ENCODE data around the gene AGBL1. TPM values are rescaled to one million over a fixed set of nuclear protein-coding genes. Genes with fewer than 3 reads are reported as not detected.

The AGBL1 gene
- total RNA-seq, 2 donors from 2014 or later = 0.23 to 0.91 TPM

- DNase-seq (ENCODE audit: low spot score) = no peak
Measured at GRCh38 chr15:86973284-86973844, 893.7 kb downstream of the AGBL1 start.

GRCh38 chr15:86988033-86988432 lies 908.4 kb downstream of the AGBL1 start:
- intact Hi-C loops (cut with DNase I) = no loop called here
- TF ChIP-seq, protein P1, sequence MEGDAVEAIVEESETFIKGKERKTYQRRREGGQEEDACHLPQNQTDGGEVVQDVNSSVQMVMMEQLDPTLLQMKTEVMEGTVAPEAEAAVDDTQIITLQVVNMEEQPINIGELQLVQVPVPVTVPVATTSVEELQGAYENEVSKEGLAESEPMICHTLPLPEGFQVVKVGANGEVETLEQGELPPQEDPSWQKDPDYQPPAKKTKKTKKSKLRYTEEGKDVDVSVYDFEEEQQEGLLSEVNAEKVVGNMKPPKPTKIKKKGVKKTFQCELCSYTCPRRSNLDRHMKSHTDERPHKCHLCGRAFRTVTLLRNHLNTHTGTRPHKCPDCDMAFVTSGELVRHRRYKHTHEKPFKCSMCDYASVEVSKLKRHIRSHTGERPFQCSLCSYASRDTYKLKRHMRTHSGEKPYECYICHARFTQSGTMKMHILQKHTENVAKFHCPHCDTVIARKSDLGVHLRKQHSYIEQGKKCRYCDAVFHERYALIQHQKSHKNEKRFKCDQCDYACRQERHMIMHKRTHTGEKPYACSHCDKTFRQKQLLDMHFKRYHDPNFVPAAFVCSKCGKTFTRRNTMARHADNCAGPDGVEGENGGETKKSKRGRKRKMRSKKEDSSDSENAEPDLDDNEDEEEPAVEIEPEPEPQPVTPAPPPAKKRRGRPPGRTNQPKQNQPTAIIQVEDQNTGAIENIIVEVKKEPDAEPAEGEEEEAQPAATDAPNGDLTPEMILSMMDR (IDR thresholded peaks at IDR 0.05) = no peak
- TF ChIP-seq POLR2AphosphoS5 (IDR thresholded peaks at IDR 0.05) (no peak), POLR2A (IDR thresholded peaks at IDR 0.05) (no peak)
- WGBS = 78% methylated on average over 4 of the region's 4 CpGs

More at GRCh38 chr15:86973284-86973844, 893.7 kb downstream of the AGBL1 start:
- no peaks in the 10 kb centered on the region for H3K4me1 ChIP-seq (replicated peaks)
- no peak overlapping the region for H3K4me3 ChIP-seq
- intact Hi-C loops (cut with DNase I) = no loop called here
- no peak overlapping the region for H3K27ac ChIP-seq
- H3K27me3 ChIP-seq (replicated peaks; ENCODE audit: insufficient read depth) = no peaks in the 10 kb centered on the region
- WGBS = 92% methylated on average over 2 of the region's 2 CpGs
- H3K9me3 ChIP-seq = no peaks in the 10 kb centered on the region
- no peak for TF ChIP-seq POLR2A (IDR thresholded peaks at IDR 0.05)
- no peak for TF ChIP-seq POLR2AphosphoS5 (IDR thresholded peaks at IDR 0.05)
- TF ChIP-seq, protein P1 (IDR thresholded peaks at IDR 0.05) = no peak
- H3K36me3 ChIP-seq = no peaks in the 10 kb centered on the region

GRCh38 chr15:87021751-87022150 lies 942.1 kb downstream of the AGBL1 start:
- WGBS = 51% methylated on average over 2 of the region's 2 CpGs
- TF ChIP-seq, protein P1 (IDR thresholded peaks at IDR 0.05) = no peak
- H3K27me3 ChIP-seq (replicated peaks; ENCODE audit: insufficient read depth) = no peaks in the 10 kb centered on the region
- H3K36me3 ChIP-seq = no peaks in the 10 kb centered on the region
- no peaks in the 10 kb centered on the region for H3K4me1 ChIP-seq (replicated peaks)
- no peak overlapping the region for H3K27ac ChIP-seq
- H3K4me3 ChIP-seq = no peak overlapping the region
- H3K9me3 ChIP-seq = no peaks in the 10 kb centered on the region
- intact Hi-C loops (cut with DNase I) = no loop called here
- no peak for DNase-seq (ENCODE audit: low spot score)

More at GRCh38 chr15:86988033-86988432, 908.4 kb downstream of the AGBL1 start:
- no peaks in the 10 kb centered on the region for H3K9me3 ChIP-seq
- no peak overlapping the region for H3K4me3 ChIP-seq
- no peaks in the 10 kb centered on the region for H3K27me3 ChIP-seq (replicated peaks; ENCODE audit: insufficient read depth)
- DNase-seq (ENCODE audit: low spot score) = no peak
- no peaks in the 10 kb centered on the region for H3K4me1 ChIP-seq (replicated peaks)
- no peaks in the 10 kb centered on the region for H3K36me3 ChIP-seq
- H3K27ac ChIP-seq = no peak overlapping the region

DNA sequence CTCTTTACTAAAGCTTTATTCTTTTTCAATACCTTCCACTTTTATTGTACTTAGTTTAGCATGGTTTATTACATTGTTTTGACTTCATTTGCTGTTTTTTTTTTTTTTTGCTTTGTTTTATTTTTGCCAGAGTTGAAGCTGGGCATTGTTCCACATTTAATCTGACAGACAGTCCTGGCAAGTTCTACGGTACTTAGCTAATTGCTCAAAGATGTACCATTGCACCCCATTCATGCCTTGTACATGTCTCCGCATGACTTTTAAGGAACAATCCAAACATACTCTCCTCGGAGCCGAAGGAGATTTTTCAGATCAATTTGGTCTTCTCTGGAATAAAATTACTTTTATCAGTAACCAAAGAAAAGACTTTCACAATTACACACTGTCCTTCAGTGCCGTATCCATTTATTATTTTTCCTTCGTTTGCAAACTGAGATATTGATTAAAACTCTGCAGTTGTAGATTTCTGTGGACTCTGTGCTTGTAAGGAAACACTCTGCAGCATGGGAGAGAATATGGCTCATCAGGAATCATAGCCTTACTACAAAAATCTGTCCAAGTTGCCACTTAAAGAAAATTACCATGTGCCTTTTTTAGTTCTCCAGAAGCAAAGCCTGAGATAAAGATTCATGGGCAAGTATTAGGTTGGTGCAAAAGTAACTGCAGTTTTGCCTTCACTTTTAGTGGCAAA lies 952.0 kb downstream of the AGBL1 start:
- Histone ChIP-seq H3K4me3 (no peak overlapping the region), H3K27me3 (replicated peaks; ENCODE audit: insufficient read depth) (no peaks in the 10 kb centered on the region), H3K27ac (no peak overlapping the region), H3K9me3 (no peaks in the 10 kb centered on the region), H3K36me3 (no peaks in the 10 kb centered on the region), H3K4me1 (replicated peaks) (no peaks in the 10 kb centered on the region)
- peak; percentile 36 for DNase-seq (ENCODE audit: low spot score)
- intact Hi-C loops (cut with DNase I) = no loop called here
- TF ChIP-seq POLR2AphosphoS5 (IDR thresholded peaks at IDR 0.05) (no peak), POLR2A (IDR thresholded peaks at IDR 0.05) (no peak)
- TF ChIP-seq, protein P1 (IDR thresholded peaks at IDR 0.05) = no peak
- 27% methylated on average over 6 of the region's 6 CpGs for WGBS

- 84% methylated on average over 6 of the region's 6 CpGs for WGBS
- H3K36me3 ChIP-seq = no peaks in the 10 kb centered on the region
- H3K27me3 ChIP-seq (replicated peaks; ENCODE audit: insufficient read depth) = no peaks in the 10 kb centered on the region
- no peaks in the 10 kb centered on the region for H3K4me1 ChIP-seq (replicated peaks)
- no peak for TF ChIP-seq POLR2A (IDR thresholded peaks at IDR 0.05)
- no peak for TF ChIP-seq POLR2AphosphoS5 (IDR thresholded peaks at IDR 0.05)
- TF ChIP-seq, protein P1 (IDR thresholded peaks at IDR 0.05) = no peak
- intact Hi-C loops (cut with DNase I) = no loop called here
- H3K9me3 ChIP-seq = no peaks in the 10 kb centered on the region
- no peak overlapping the region for H3K4me3 ChIP-seq
- no peak for DNase-seq (ENCODE audit: low spot score)
- no peak overlapping the region for H3K27ac ChIP-seq
Measured at GRCh38 chr15:87032295-87032694, 952.6 kb downstream of the AGBL1 start.

Measured in prostate gland (tissue), 2 donors.